K562 treated with DMSO at 1 percent for 12 hours (cell line): Measurements from ENCODE around the gene UBE4B. TPM values are rescaled to one million over a fixed set of nuclear protein-coding genes. Genes with fewer than 3 reads are reported as not detected.

Experiments used
- total RNA-seq: library from RNA; unstranded; fragments of 300-600 nt; gene quantifications from 2 replicates; pipeline ENCODE4 v1.2.3, GENCODE V29; 2022; ENCODE audit not compliant: insufficient read depth

The UBE4B gene
- total RNA-seq: 22.5 and 66.3 TPM in 2 replicates

DNA sequence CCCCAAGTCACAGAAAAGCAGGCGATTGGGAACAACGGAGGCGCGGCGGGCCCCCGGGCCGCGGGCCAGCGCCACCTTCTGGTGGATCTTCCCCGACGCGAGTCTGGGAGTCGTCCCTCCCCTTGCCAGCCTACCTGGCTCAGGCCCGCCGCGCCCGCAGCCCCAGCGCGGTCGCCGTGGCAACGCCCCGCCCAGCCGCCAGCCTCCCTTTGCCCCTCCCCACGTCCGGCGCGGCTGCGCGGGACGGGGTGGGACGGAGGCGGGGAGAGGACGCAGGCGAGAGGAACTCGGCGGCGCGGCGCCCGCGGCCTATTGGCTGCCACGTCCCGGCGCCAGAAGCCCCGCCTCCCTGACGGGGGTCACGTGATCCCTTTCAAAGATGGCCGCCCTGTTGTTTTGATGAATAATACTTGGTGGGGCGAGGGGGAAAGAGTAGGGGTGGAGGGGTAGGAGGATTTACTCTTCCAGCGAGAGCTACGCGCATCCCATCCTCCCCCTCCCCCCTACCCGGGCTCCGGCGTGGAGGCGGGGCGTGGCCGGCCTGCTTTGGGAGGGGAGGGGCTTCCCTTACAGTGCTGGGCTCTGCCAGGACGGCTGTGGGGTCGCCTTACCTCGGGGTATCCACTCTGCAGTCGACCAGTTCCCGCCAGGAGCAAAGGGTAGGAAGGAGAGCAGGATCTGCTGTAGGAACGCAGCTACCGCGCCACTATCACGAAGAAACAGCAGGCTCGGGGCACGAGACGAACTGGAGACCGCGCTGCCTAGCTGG lies at the start of gene UBE4B:
UBE4B (plus strand) TSS at position 369 of the 769 bp plus-strand sequence. CDS start 713 bp downstream, outside the sequence.

DNA sequence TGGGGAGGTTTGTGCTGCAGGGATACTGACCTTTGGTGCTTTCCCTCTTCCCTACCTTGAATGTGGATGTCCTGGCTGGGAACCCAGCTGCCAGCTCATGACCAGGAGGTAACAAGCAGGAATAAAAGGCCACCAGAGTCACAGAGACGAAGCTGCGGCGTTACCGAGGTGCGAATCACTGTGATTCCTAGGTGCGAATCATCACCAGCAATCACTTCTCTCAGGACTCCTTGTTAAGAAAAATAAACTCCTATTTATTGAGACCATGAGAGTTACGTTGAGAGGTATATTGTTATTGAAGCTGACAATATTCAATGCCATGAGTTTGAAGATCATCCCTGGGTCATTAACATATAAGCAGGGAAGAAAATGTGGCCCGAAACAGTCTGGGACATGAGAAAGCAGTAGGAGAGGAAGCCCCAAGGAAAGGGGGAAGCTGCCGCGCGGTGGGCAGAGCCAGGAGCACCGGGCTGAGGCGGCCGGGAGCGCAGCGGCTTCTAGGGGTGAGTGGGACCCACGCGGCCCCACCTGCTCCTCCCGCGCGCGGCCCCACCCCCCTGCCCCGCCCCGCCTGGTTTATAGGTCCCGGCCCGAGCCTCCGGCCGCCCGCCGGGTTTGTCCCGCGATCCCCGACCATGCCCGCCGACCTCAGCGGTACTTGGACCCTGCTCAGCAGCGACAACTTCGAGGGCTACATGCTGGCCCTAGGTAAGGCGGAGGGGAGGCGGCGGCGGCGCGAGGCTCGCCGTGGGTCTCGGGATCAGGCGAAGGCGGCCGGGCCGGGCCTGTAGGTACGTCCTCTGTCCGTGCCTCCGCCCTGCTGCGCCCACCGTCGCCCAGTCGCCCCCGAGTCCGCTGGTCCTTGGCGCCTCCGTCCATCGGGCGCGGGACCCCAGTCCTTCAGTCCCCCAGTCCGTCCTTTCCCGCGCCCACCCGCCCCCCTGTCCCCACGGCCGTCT lies 35.9 kb upstream of the UBE4B start, which contains the start of gene RBP7:
RBP7 (plus strand) TSS at position 605 of the 959 bp plus-strand sequence; CDS start at position 636, 31 bp downstream.

DNA sequence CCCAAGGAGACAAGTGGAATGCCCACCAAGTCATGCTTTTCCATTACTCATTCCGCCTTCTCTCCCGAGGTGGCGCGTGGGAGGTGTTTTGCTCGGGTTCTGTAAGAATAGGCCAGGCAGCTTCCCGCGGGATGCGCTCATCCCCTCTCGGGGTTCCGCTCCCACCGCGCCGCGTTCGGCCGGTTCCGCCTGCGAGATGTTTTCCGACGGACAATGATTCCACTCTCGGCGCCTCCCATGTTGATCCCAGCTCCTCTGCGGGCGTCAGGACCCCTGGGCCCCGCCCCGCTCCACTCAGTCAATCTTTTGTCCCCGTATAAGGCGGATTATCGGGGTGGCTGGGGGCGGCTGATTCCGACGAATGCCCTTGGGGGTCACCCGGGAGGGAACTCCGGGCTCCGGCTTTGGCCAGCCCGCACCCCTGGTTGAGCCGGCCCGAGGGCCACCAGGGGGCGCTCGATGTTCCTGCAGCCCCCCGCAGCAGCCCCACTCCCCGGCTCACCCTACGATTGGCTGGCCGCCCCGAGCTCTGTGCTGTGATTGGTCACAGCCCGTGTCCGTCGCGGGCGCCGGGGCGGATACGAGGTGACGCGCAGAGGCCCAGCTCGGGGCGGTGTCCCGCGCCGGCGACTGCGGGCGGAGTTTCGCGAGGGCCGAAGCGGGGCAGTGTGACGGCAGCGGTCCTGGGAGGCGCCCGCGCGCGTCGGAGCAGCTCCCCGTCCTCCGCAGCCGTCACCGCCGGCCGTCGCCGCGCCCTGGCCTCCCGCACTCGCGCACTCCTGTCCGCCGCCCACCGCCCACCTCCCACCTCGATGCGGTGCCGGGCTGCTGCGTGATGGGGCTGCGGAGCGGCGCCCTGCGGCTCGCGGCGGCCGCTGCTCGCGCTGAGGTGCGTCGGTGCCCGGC lies 177.4 kb downstream of the UBE4B start, which contains the start of gene KIF1B:
KIF1B (plus strand) TSS at position 666 of the 906 bp plus-strand sequence. CDS start 21,759 bp downstream, outside the sequence.

Other genes with a start within 250 kb of the UBE4B start
- gene CLSTN1, start 209.0 kb upstream of the UBE4B start, total RNA-seq: 45.7 and 93.7 TPM in 2 replicates
- 51.4 and 67.6 TPM in 2 replicates for gene CTNNBIP1, start 122.7 kb upstream of the UBE4B start, total RNA-seq
- gene LZIC, start 89.6 kb upstream of the UBE4B start, total RNA-seq: 20.9 and 30.4 TPM in 2 replicates
- 8.7 and 18.1 TPM in 2 replicates for gene NMNAT1, start 89.5 kb upstream of the UBE4B start, total RNA-seq
- gene RBP7, start 35.7 kb upstream of the UBE4B start, total RNA-seq: not detected in 2 replicates
- 5.1 and 21.6 TPM in 2 replicates for gene KIF1B, start 177.6 kb downstream of the UBE4B start, total RNA-seq